NCI-H2171 treated with DMSO at 0.1 percent for 48 hours (cell line): ENCODE data around the gene C19orf44.
"Not testable (repeated sequence)": the region's sequence is repeated elsewhere in the genome, so short reads cannot be mapped to it uniquely, and the experiment has no call there.

Source experiments
- DNase-seq: peaks from one replicate; lab custom pipeline; 2025; lab: John Stamatoyannopoulos, UW

The C19orf44 gene

GRCh38 chr19:16537111-16537510, 40.9 kb downstream of the C19orf44 start:
- no peak for DNase-seq

- no peak for DNase-seq
Measured at GRCh38 chr19:16540948-16541347, 44.8 kb downstream of the C19orf44 start.

GRCh38 chr19:16541526-16542044, 45.4 kb downstream of the C19orf44 start:
- no peak for DNase-seq

- peak; percentile 94 for DNase-seq
Measured at GRCh38 chr19:16542045-16542909, 46.1 kb downstream of the C19orf44 start, which contains the start of gene CHERP. Gene CHERP (minus strand): TSS chr19:16542437. CDS start chr19:16542378, 59 bp downstream.

- peak; percentile 37 for DNase-seq
Measured at GRCh38 chr19:16542910-16543472, 46.8 kb downstream of the C19orf44 start.

- not testable (repeated sequence) for DNase-seq
Measured at GRCh38 chr19:16543734-16544133, 47.5 kb downstream of the C19orf44 start.

- DNase-seq, result no peak
Measured at GRCh38 chr19:16544473-16545231, 48.5 kb downstream of the C19orf44 start.

- no peak for DNase-seq
Measured at GRCh38 chr19:16548956-16549355, 52.8 kb downstream of the C19orf44 start.

- not testable (repeated sequence) for DNase-seq
Measured at GRCh38 chr19:16551902-16552301, 55.7 kb downstream of the C19orf44 start.

- no peak for DNase-seq
Measured at GRCh38 chr19:16554776-16555175, 58.6 kb downstream of the C19orf44 start.

- no peak for DNase-seq
Measured at GRCh38 chr19:16559780-16560276, 63.6 kb downstream of the C19orf44 start.

GRCh38 chr19:16561382-16561781, 65.2 kb downstream of the C19orf44 start:
- no peak for DNase-seq

GRCh38 chr19:16562608-16563025, 66.4 kb downstream of the C19orf44 start:
- no peak for DNase-seq

GRCh38 chr19:16564842-16565241, 68.6 kb downstream of the C19orf44 start:
- no peak for DNase-seq

- DNase-seq, result no peak
Measured at GRCh38 chr19:16566161-16566560, 70.0 kb downstream of the C19orf44 start.

GRCh38 chr19:16566702-16567101, 70.5 kb downstream of the C19orf44 start:
- no peak for DNase-seq

GRCh38 chr19:16569609-16570320, 73.6 kb downstream of the C19orf44 start:
- no peak for DNase-seq
